HAP-1 (cell line): ENCODE results near the gene RAB22A.

Experiments
- DNase-seq, 2 experiments: peaks; one replicate each; pipeline ENCODE4 v3.0.0-alpha.2; 2016 to 2020; ENCODE audit warnings: low spot score in 2 of 2
- H3K27me3 ChIP-seq: fragments of 250-450 bp; sonication (Bioruptor Pico); 2 replicates; pipeline ENCODE4 v1.5.1; 2020; ENCODE audit warnings: low read depth, mild to moderate bottlenecking, moderate library complexity
- H3K36me3 ChIP-seq: fragments of 250-450 bp; sonication (Bioruptor Pico); replicated peaks from 2 replicates; pipeline ENCODE4 v1.5.1; 2020; ENCODE audit warnings: mild to moderate bottlenecking
- H3K4me1 ChIP-seq: fragments of 250-450 bp; sonication (Bioruptor Pico); 2 replicates; pipeline ENCODE4 v1.5.1; 2020; ENCODE audit warnings: mild to moderate bottlenecking
- H3K4me3 ChIP-seq: fragments of 250-450 bp; sonication (Bioruptor Pico); 2 replicates; pipeline ENCODE4 v1.5.1; 2020; ENCODE audit warnings: mild to moderate bottlenecking, moderate library complexity
- H3K9me3 ChIP-seq: fragments of 250-450 bp; sonication (Bioruptor Pico); 2 replicates; pipeline ENCODE4 v1.5.1; 2020; ENCODE audit warnings: mild to moderate bottlenecking, moderate library complexity
- in situ Hi-C: fragments of 300-500 bp; cut with MboI; formaldehyde crosslinking; loops from 3 replicates; pipeline ENCODE4 v1.14.3; 2020; ENCODE audit warnings: low sequenced_read_pairs, inconsistent platforms, mixed read lengths

RAB22A gene

DNA sequence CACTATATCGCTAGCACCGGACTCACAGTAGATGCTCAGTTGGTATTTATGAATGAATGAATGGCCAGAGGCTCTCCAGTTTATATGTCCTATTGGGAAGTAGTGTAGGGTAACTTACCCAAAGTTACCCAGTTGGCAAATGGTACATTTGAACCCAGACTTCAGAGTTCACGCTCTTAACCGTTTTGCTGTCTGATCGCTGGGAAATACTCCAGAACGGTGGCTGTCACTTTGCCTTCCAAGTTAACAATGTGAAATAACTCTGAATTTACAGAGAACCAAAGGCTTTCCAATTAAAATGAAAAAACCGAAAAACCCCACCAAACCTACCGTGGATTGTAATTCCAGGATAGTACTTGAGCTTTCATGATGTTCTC is 81.1 kb downstream of the RAB22A start:
- Histone ChIP-seq H3K36me3 (peaks cover 18% of the 10 kb centered on the region), H3K4me1 (peaks cover 14% of the 10 kb centered on the region), H3K9me3 (no peaks in the 10 kb centered on the region), H3K4me3 (peak overlapping the region; percentile 74), H3K27me3 (peaks cover 5% of the 10 kb centered on the region; the same call in 1 of the 2 replicates)
- in situ Hi-C loops = no loop called here
- DNase-seq = no peak

DNA sequence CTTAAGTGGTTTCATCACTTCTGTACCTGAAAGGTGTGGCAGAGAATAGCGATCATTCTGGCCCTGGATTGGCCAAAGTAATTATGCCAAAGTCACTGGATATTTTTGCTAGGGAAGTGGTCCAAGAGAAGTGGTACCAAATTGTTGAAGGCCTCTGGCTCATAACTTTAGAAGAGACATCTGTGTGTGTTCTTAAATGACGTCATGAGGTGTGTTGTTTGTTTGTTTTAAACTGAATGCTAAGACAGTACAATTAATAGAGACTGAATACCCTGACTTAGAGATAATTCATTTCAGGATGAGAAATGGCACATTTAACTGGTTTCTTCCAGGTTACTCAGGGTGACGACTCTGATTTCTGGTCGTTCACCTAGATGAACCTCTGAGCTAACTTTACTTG is 82.8 kb downstream of the RAB22A start:
- Histone ChIP-seq H3K9me3 (no peaks in the 10 kb centered on the region), H3K4me3 (no peak overlapping the region), H3K4me1 (peaks cover 14% of the 10 kb centered on the region), H3K36me3 (peaks cover 18% of the 10 kb centered on the region), H3K27me3 (peaks cover 5% of the 10 kb centered on the region; the same call in 1 of the 2 replicates)
- in situ Hi-C loops = no loop called here
- DNase-seq = no peak

GRCh38 chr20:58393299-58393698 is 83.8 kb downstream of the RAB22A start:
- no peak overlapping the region for H3K4me3 ChIP-seq
- H3K36me3 ChIP-seq = peaks cover 18% of the 10 kb centered on the region
- in situ Hi-C loops = no loop called here
- peaks cover 13% of the 10 kb centered on the region for H3K4me1 ChIP-seq
- peaks cover 3% of the 10 kb centered on the region; the same call in 1 of the 2 replicates for H3K27me3 ChIP-seq
- DNase-seq = no peak
- no peaks in the 10 kb centered on the region for H3K9me3 ChIP-seq

GRCh38 chr20:58394801-58395200 is 85.3 kb downstream of the RAB22A start:
- H3K36me3 ChIP-seq = peaks cover 18% of the 10 kb centered on the region
- peaks cover 8% of the 10 kb centered on the region for H3K4me1 ChIP-seq
- no peak overlapping the region for H3K4me3 ChIP-seq
- in situ Hi-C loops = no loop called here
- no peaks in the 10 kb centered on the region for H3K9me3 ChIP-seq
- DNase-seq = no peak
- no peaks in the 10 kb centered on the region for H3K27me3 ChIP-seq

GRCh38 chr20:58395604-58396003 is 86.1 kb downstream of the RAB22A start:
- no peaks in the 10 kb centered on the region for H3K9me3 ChIP-seq
- no peaks in the 10 kb centered on the region for H3K27me3 ChIP-seq
- in situ Hi-C loops = no loop called here
- H3K4me1 ChIP-seq = peaks cover 6% of the 10 kb centered on the region
- no peak overlapping the region for H3K4me3 ChIP-seq
- no peak for DNase-seq
- peaks cover 21% of the 10 kb centered on the region for H3K36me3 ChIP-seq

DNA sequence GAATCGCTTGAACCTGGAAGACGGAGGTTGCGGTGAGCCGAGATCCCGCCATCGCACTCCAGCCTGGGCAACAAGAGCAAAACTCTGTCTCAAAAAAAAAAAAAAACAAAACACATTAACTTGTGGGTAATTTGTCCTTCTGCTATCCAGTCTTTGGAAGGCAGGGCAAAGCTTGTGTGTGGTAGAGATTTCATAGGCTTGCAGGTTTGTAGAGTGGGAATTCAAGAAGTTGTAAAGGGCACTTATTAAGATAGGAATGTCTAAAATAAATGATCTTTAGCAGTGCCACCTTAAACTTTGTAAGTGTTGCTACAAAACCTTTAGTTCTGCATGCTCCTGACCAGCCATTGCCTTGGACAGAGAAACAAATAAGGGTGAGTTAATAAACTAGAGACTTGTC is 87.9 kb downstream of the RAB22A start:
- Histone ChIP-seq H3K4me3 (no peak overlapping the region), H3K27me3 (no peaks in the 10 kb centered on the region), H3K9me3 (no peaks in the 10 kb centered on the region), H3K36me3 (peaks cover 7% of the 10 kb centered on the region), H3K4me1 (no peaks in the 10 kb centered on the region)
- no peak for DNase-seq
- in situ Hi-C loops = no loop called here

GRCh38 chr20:58398254-58398653 is 88.7 kb downstream of the RAB22A start:
- no peak overlapping the region for H3K4me3 ChIP-seq
- H3K36me3 ChIP-seq = peaks cover 7% of the 10 kb centered on the region
- in situ Hi-C loops = no loop called here
- no peaks in the 10 kb centered on the region for H3K27me3 ChIP-seq
- no peak for DNase-seq
- no peaks in the 10 kb centered on the region for H3K9me3 ChIP-seq
- H3K4me1 ChIP-seq = no peaks in the 10 kb centered on the region

DNA sequence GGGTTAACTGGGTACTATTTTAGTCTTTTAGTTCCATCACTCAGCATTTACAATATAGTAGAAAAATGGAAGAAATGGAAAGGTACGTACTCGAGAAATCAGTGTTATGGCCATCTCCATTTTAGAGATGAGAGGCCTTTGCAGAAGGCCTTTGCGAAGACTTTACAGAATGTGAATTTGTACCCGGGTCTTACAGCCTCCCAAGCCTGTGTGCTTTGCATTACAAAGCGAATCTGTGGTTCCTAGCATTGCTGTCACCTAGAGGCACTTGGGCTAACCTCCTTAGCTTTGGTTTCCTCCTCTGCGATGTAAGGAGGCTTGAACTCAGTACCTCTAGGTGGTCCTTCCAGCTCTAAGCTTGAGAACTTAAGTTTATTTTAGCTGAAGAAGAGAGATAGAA is 90.4 kb downstream of the RAB22A start:
- H3K4me3 ChIP-seq = no peak overlapping the region
- no peaks in the 10 kb centered on the region for H3K4me1 ChIP-seq
- no peak for DNase-seq
- in situ Hi-C loops = no loop called here
- H3K9me3 ChIP-seq = no peaks in the 10 kb centered on the region
- H3K36me3 ChIP-seq = peaks cover 7% of the 10 kb centered on the region
- H3K27me3 ChIP-seq = no peaks in the 10 kb centered on the region

DNA sequence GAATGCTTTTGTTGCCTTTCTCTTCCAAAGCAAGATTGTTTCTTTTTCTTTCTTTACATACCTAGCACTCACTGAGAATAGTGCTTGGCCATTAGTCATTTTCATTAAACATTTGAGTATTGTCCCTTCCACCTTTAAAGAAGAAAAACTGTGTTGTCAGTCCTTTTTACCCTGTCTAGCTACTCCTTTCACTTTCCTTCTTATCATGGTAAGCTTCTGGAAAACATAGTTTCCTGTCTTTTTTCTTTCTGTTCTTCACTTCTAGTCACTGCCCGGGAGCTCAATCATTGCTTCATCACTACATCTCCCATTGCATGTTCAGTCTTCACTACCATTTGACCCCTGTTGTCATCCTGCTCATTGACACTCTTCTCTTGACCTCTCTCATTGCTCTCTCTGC is 91.6 kb downstream of the RAB22A start:
- Histone ChIP-seq H3K4me1 (no peaks in the 10 kb centered on the region), H3K4me3 (no peak overlapping the region), H3K27me3 (no peaks in the 10 kb centered on the region), H3K9me3 (no peaks in the 10 kb centered on the region), H3K36me3 (peaks cover 7% of the 10 kb centered on the region)
- in situ Hi-C loops = no loop called here
- DNase-seq = no peak

DNA sequence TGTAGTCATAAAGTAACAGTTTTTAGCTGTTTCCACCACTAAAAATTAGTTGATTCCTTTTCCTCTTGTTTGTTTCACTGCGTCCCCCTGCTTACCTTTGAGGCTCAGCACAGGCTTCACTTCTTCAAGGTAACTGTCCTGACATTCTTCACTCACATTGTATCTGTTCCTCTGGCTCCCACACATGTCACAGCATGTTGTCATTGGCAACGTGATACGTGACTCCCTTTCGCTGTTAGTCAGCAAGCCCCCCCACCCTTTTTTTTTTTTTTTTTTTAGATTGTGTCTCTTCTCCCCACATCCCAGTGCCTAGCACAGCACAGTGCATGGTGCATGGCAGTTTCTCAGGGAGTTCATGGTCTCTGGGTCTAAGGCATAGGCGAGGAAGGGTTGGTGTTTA is 92.8 kb downstream of the RAB22A start:
- no peak for DNase-seq
- H3K36me3 ChIP-seq = peaks cover 7% of the 10 kb centered on the region
- in situ Hi-C loops = no loop called here
- H3K4me3 ChIP-seq = no peak overlapping the region
- H3K4me1 ChIP-seq = no peaks in the 10 kb centered on the region
- no peaks in the 10 kb centered on the region for H3K27me3 ChIP-seq
- H3K9me3 ChIP-seq = no peaks in the 10 kb centered on the region

- no peak for DNase-seq
- H3K36me3 ChIP-seq = peaks cover 7% of the 10 kb centered on the region
- H3K9me3 ChIP-seq = no peaks in the 10 kb centered on the region
- in situ Hi-C loops = no loop called here
- H3K27me3 ChIP-seq = no peaks in the 10 kb centered on the region
- H3K4me1 ChIP-seq = no peaks in the 10 kb centered on the region
- no peak overlapping the region for H3K4me3 ChIP-seq
Observed at GRCh38 chr20:58402827-58403226, 93.3 kb downstream of the RAB22A start.

DNA sequence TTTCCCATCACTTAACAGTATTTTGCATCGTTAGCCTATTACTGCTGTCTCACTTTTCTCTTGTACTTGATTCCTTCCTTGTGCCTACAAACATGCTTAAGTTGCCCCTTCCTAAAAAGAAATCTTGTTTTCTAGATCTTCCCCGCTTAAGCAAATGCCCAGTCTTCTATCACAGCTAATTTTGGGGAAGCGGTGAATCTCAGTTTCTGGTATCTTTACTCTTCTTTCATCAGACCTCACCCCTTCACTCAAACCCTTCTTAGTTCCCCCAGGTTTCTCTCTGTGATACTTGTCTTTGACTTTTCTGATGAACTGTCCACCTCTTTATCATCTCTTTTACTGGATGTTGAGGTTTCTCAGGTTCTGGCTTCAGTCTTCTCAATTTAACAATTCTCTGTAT is 93.8 kb downstream of the RAB22A start:
- Histone ChIP-seq H3K4me3 (no peak overlapping the region), H3K27me3 (no peaks in the 10 kb centered on the region), H3K9me3 (no peaks in the 10 kb centered on the region), H3K4me1 (0 out of 2 replicates have a peak, but pooled peaks cover 2% of the 10 kb centered on the region), H3K36me3 (peaks cover 7% of the 10 kb centered on the region)
- no peak for DNase-seq
- in situ Hi-C loops = no loop called here

DNA sequence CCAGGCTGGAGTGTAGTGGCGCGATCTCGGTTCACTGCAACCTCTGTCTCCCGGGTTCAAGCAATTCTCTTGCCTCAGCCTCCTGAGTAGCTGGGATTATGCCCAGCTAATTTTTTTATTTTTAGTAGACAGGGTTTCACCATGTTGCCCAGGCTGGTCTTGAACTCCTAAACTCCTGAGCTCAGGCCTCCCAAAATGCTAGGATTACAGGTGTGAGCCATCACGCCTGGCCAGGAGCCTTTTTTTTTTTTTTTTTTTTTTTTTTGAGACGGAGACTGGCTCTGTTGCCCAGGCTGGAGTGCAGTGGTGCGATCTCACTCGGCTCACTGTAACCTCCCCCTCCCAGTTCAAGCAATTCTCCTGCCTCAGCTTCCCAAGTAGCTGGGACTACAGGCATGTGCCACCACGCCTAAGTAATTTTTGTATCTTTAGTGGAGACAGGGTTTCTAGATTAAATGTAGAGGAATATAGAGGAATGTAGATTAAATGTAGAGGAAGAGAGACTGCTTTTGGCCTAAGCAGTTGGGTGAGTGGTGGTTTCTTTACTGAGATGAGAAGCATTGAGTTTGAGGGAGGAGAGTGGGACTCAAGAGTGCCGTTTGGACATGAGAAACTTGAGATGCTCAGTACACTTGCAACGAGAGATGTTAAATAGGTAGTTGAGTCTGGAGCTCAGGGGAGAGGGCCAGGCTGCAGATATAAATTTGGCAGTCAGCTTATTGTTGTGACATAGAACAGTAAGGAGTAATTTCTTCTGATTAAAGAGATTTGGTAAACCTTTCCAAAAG is 96.2 kb downstream of the RAB22A start:
- H3K36me3 ChIP-seq = peaks cover 2% of the 10 kb centered on the region
- H3K4me3 ChIP-seq = no peak overlapping the region
- in situ Hi-C loops = no loop called here
- peaks cover 11% of the 10 kb centered on the region; the same call in 1 of the 2 replicates for H3K4me1 ChIP-seq
- H3K9me3 ChIP-seq = no peaks in the 10 kb centered on the region
- no peak for DNase-seq
- H3K27me3 ChIP-seq = no peaks in the 10 kb centered on the region

DNA sequence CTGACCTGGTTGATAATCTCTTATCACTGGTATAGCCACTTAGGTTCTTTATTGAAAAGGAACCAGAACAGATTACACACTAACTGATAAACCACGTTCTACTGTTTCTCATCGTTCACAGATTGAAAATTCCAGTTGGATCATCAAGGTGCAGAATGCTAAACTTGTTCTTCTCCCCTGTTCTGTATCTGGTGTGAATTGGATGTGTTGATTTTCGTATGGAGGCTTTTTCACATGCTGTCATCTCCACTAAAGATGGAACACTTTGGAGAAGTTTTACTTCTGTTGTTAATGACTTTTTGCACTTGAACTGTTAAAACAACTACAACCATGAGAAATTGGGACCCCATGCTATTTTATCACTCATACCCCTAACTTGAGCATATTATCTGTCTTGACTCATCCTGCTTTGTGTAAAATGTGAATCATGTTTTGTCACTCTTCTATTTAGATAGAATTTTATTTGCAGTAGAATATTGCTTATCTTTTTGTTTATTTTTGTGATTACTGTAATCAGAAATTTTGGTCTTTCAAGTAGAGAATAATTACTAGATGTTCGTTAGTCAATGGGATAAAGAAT is 97.0 kb downstream of the RAB22A start:
- Histone ChIP-seq H3K9me3 (no peaks in the 10 kb centered on the region), H3K36me3 (peaks cover 6% of the 10 kb centered on the region; the same call in 1 of the 2 replicates), H3K27me3 (no peaks in the 10 kb centered on the region), H3K4me3 (no peak overlapping the region), H3K4me1 (peaks cover 11% of the 10 kb centered on the region; the same call in 1 of the 2 replicates)
- in situ Hi-C loops = no loop called here
- DNase-seq = no peak
